Activated T-helper 1 cell treated with anti-CD3 and anti-CD28 coated beads, Interleukin-12 subunit alpha, Interleukin-12 subunit beta, Interleukin-2, Interleukin-4 antibody, amounts not matched to agents 30 ng/mL and 10 ng/mL and 1 ng/mL, durations not matched to agents 14 hours and 24 hours and 36 hours (primary cell): ENCODE measurements around the gene ACSM6. TPM values are rescaled to one million over a fixed set of nuclear protein-coding genes. Genes with fewer than 3 reads are reported as not detected.

Experiments used
- DNase-seq: peaks from one replicate; pipeline ENCODE4 v3.0.0; 2021; ENCODE audit warnings: low spot score
- H3K27ac Mint-ChIP-seq: one replicate; pipeline ENCODE4 v1.8.0; 2021; ENCODE audit warnings: mild to moderate bottlenecking, mixed read lengths
- H3K27me3 Mint-ChIP-seq: one replicate; pipeline ENCODE4 v1.8.0; 2022; ENCODE audit warnings: mild to moderate bottlenecking, moderate library complexity, mixed read lengths; ENCODE audit not compliant: insufficient read depth
- H3K36me3 Mint-ChIP-seq: one replicate; pipeline ENCODE4 v1.8.0; 2021; ENCODE audit warnings: low read depth, mixed read lengths
- H3K4me1 Mint-ChIP-seq: one replicate; pipeline ENCODE4 v1.8.0; 2021; ENCODE audit warnings: low read depth, mixed read lengths
- H3K4me3 Mint-ChIP-seq: one replicate; pipeline ENCODE4 v1.8.0; 2021; ENCODE audit warnings: mild to moderate bottlenecking, moderate library complexity, mixed read lengths
- H3K9me3 Mint-ChIP-seq: one replicate; pipeline ENCODE4 v1.8.0; 2021; ENCODE audit warnings: mixed read lengths
- intact Hi-C: fragments of 100-400 bp; cut with micrococcal nuclease; formaldehyde crosslinking; loops from one replicate; pipeline ENCODE4 v1.15.1; 2024
- total RNA-seq: library from RNA; stranded (reverse); gene quantifications from 2 replicates; pipeline ENCODE4 v1.2.3, GENCODE V29; 2022

The ACSM6 gene
- total RNA-seq, 1 donor from 2014 or later: not detected

DNA sequence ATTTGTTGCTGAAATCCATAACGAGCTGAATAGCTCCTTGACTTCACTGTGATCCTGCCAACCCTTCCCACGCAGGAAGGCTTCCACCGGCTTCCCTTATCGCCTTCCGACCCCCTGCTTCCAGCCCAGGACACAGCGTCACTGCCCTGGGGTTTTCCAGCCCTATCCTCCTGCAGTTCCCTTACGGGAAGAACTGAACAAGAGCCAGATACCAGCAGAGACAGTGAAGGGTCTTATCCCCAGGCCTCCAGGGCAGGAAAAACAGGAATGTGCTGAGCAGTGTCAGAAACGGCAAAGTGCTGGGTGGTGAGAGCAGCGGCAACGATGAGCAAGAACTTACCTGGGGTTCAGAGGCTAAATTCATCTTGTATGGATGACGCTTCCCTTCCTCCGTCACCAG, 74.4 kb downstream of the ACSM6 start:
- intact Hi-C loops: no loop called here
- Mint-ChIP-seq H3K4me3 (no peak overlapping the region), H3K27ac (no peak overlapping the region), H3K9me3 (no peaks in the 10 kb centered on the region), H3K4me1 (no peaks in the 10 kb centered on the region), H3K36me3 (peaks cover 4% of the 10 kb centered on the region), H3K27me3 (peaks cover 4% of the 10 kb centered on the region)
- DNase-seq: no peak

DNA sequence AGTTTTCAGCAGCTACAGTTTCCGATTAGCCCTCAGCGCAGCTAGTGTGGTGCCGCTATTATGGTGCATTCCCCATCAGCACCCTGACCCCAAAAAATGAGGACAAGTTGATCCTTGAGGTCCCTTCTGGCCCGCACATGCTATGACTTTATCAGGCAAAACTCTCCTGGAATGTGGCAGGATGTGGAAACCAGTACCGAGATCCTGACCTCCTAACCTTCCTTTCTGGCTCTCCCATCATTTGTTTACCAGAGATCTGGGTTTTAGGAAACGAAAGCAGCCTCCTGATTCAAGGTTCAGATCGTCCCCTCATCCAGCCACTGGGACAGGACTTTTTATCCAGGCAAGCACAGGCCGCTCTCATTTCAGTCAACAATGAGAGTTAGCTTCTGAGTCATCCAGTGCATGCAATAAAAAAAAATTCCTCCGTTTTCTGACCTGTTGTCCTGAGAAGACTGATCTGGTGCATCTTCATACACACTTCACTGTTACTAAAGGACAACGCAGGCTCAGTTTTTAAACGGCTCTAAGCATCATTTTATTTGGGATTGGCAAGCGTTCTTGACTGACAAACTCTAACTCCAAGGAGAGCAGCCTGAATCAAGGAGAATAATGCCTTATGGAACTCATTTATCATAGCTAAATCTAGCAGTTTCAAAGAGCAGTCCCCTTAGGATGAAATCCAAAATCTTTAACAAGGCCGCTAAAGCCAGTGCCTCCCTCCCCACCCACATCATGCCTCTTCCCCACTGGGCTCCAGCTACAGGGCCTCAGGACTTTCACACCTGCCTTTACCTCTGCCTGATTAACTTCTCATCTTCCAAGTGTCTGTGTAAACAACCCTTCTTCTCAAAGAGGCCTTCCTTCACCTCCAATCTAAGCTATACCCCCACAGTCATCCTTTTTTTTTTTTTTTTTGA, 79.6 kb downstream of the ACSM6 start:
- Mint-ChIP-seq H3K4me1 (no peaks in the 10 kb centered on the region), H3K36me3 (no peaks in the 10 kb centered on the region), H3K27me3 (peaks cover 2% of the 10 kb centered on the region), H3K27ac (no peak overlapping the region), H3K9me3 (no peaks in the 10 kb centered on the region), H3K4me3 (no peak overlapping the region)
- intact Hi-C loops: no loop called here
- no peak for DNase-seq

DNA sequence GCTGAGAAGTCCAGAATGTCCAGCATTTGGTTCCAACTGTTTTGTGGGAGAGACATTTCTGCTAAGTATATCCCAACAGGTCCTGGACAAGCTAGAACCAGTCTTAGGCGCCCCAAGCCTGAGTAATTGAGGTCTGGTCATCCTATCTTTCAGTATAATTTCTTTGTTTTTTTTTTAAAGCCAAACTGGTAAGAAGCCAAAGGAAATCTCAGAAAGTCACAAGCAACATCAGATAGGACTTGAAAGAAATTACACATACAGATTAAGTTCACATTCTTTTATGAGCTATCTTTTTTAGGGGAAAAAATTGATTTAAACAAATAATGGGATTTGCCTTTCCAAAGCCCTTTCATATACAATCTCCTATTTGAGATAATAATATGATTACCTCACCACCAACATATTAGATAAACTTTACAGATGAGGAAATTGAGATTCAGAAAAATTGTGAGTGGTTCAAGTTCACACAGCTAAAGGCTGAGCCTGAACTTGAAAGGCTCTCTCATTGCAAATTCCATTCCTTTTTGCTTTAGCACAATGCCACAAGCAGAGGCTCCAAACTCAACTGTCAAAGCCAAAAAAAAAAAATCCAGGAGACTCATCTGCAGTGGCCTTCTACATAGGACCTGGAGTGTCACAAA, 81.8 kb downstream of the ACSM6 start:
- Mint-ChIP-seq H3K4me3 (no peak overlapping the region), H3K4me1 (no peaks in the 10 kb centered on the region), H3K27me3 (no peaks in the 10 kb centered on the region), H3K9me3 (no peaks in the 10 kb centered on the region), H3K27ac (no peak overlapping the region), H3K36me3 (no peaks in the 10 kb centered on the region)
- intact Hi-C loops: no loop called here
- no peak for DNase-seq

DNA sequence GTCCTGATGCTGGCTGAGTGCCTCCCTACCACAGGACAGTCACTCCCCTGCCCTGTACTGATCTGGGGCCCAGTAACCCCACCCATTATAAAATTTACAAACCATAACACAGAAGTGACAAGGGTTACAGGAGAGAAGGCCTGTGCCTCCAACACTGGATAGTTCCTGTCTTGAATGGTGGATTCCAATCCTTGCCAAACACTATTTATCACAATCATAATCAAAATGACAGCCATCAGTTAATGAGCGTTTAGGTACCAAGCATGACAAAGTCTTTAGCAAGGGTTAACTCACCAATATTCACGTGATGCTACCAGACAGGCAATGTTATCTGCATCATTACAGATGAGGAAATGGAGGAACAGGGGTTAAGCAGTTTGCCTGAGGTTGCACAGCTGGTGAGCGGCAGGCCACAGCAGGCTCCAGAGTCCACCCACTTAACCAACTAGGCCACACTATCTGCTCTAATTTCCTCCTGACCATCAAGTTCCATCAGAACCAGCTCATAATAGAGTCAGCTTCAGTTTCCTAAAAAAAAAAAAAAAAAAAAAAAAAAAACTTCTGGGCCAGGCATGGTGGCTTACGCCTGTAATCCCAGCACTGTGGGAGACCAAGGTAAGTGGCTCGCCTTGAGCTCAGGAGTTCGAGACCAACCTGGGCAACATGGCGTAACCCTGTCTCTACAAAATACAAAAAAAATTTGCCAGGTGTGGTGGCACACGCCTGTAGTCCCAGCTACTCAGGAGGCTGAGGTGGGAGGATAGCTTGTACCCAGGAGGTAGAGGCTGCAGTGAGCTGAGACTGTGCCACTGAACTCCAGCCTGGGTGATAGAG, 82.5 kb downstream of the ACSM6 start:
- DNase-seq: no peak
- H3K27ac Mint-ChIP-seq: no peak overlapping the region
- no peaks in the 10 kb centered on the region for H3K36me3 Mint-ChIP-seq
- no peak overlapping the region for H3K4me3 Mint-ChIP-seq
- no peaks in the 10 kb centered on the region for H3K9me3 Mint-ChIP-seq
- H3K27me3 Mint-ChIP-seq: no peaks in the 10 kb centered on the region
- no peaks in the 10 kb centered on the region for H3K4me1 Mint-ChIP-seq
- intact Hi-C loops: no loop called here

DNA sequence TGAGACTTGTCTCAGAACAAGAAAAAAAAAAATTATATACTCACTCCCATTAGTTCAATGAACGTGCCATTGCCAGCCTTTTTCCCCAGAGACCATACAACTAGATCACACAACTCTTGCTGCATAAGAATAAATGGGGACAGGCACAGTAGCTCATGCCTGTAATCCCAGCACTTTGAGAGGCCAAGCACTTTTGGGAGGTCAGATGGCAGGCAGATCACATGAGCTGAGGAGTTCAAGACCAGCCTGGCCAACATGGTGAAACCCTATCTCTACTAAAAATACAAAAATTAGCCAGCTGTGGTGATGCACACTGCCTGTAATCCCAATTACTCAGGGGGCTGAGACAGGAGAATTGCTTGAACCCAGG, 83.1 kb downstream of the ACSM6 start:
- Mint-ChIP-seq H3K4me3 (no peak overlapping the region), H3K4me1 (no peaks in the 10 kb centered on the region), H3K27ac (no peak overlapping the region), H3K36me3 (no peaks in the 10 kb centered on the region), H3K9me3 (no peaks in the 10 kb centered on the region), H3K27me3 (no peaks in the 10 kb centered on the region)
- intact Hi-C loops: no loop called here
- no peak for DNase-seq

DNA sequence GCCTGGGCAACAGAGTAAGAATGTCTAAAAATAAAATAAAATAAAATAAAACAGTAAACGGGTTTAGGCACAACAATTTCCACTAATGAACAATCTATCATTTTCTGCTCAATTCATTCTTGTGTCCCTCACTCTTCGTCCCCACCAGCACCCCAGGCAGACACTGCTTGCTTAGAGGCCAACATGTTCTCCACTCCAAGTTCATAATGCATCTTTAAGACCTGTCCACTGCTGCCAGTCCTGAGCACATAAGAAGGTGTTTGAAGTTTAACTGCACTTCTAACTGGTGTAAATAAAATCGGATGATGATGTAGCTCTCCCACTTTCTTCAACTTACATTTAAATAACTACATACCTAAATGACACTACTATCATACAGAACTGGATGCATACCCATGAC, 83.6 kb downstream of the ACSM6 start:
- intact Hi-C loops: no loop called here
- no peaks in the 10 kb centered on the region for H3K36me3 Mint-ChIP-seq
- no peaks in the 10 kb centered on the region for H3K9me3 Mint-ChIP-seq
- H3K27me3 Mint-ChIP-seq: peaks cover 2% of the 10 kb centered on the region
- no peaks in the 10 kb centered on the region for H3K4me1 Mint-ChIP-seq
- H3K4me3 Mint-ChIP-seq: no peak overlapping the region
- no peak overlapping the region for H3K27ac Mint-ChIP-seq
- DNase-seq: no peak

Other genes starting within 250 kb of the ACSM6 start
- gene CYP2C8, start 124.7 kb upstream of the ACSM6 start, total RNA-seq: not detected in 2 replicates
- gene PDLIM1, start 96.8 kb downstream of the ACSM6 start, total RNA-seq: 2.6 and 2.9 TPM in 2 replicates